Breast epithelium (tissue), 3 donors: ENCODE measurements around the gene TMEM132D.

Experiments used
- CTCF ChIP-seq, 3 donors: fragments of 450-650 bp; IDR thresholded peaks; one replicate each; pipeline ENCODE4 v1.5.1; 2016 to 2017; ENCODE audit warnings: antibody characterized with exemption in 3 of 3, mild to moderate bottlenecking in 3 of 3, moderate library complexity in 3 of 3
- POLR2A ChIP-seq: fragments of 450-650 bp; IDR thresholded peaks from one replicate; pipeline ENCODE4 v1.6.1; 2016; ENCODE audit warnings: antibody characterized with exemption, mild to moderate bottlenecking, moderate library complexity

- TF ChIP-seq CTCF (IDR thresholded peaks at IDR 0.05) (no peak), POLR2A (no peak)
These were observed 23.6 kb upstream of the TMEM132D start for GRCh38 chr12:129927316-129927900.
